ENCODE measurements around the gene LRRC26. TPM values are rescaled to one million over a fixed set of nuclear protein-coding genes. Genes with fewer than 3 reads are reported as not detected.

The LRRC26 gene
- polyA plus RNA-seq, 6 donors from 2014 or later: not detected

DNA sequence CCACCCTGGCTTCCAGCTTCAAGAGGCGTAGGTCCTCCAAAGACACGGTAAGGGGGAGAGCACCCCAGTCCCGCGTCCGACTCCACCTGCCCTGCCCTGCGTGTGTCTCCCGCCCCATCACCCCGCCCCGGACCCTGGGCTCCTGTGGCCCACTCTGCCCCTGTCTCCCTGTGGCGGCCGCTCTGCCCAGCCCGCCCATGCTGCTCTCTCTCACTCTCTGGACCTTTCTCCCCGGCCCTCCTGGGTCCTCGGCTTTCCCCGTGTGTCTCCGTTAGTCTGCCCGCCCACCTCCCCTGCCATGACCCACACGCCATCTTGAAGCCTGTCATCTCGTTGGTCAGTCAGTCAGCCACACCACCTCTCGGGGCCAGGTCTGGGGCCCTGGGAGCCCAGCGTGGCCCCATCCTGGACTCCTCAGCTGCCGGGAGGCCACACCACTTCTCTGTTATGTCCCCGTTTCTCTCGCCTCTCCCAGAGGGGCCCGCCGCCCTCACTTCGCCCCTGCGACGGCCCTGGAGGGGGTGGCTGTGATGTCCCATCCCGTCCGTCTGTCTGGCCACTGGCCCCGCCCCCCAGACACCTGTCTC lies 4.5 kb downstream of the LRRC26 start:
- ATAC-seq (ENCODE audit: low read depth in 2 of 2) (no peak), DNase-seq (no peak)
- no peaks in the 10 kb centered on the region for H3K36me3 Mint-ChIP-seq
- H3K27me3 Mint-ChIP-seq: peaks cover 0 to 59% (median 55%) of the 10 kb centered on the region in 3 donors
- H3K27ac Mint-ChIP-seq: no peak overlapping the region
- no peak overlapping the region for H3K4me3 Mint-ChIP-seq
- H3K4me1 Mint-ChIP-seq: peaks cover 8 to 15% (median 10%) of the 10 kb centered on the region in 3 donors
- H3K9me3 Mint-ChIP-seq: peaks cover 0 to 1% (median 0%) of the 10 kb centered on the region in 7 donors

DNA sequence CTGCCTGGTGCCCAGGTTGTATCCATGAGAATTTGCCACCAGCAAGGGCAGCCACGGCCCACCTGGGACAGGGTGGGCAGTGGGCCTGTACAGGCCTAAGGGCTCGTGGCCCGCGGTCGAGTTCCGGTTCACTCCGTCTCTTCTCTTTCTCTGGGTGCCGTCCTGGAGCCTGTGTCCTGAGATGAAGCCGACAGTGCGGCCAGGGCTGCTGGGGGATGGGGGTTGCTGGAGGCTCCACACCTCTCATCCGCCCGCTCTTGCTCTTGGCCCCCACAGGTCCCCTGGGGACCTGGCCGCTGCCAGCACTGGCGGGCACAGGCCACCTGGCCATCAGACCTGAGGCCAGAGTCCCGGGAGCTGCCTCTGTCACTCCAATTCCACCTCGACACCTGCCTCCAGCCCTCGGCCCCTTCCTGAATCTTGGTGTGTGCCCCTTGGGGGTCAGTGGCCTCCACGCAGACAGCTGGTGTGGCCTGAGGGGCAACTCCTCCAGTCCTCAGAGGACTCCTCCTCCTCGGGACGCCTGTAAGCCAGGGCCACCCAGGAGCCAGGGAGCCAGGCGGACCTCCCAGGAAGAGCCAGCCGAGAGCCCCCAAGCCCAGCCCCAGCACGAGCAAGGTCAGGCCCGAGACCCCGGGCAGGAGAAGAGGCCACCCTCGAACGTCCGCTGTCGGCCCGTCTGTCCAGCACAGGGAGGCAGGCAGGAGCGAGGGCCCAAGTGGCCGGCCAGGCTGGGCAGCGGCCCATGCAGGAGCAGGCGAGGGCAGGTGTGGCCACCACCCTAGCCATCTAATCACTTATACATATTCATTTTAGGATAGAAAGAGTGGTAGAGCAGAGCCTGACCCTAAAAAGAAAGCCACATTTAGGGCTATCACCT lies 5.2 kb downstream of the LRRC26 start:
- no peak overlapping the region for H3K4me3 Mint-ChIP-seq
- H3K27ac Mint-ChIP-seq: peak overlapping the region in 2 of 6 donors; percentile 77 to 83
- ATAC-seq (ENCODE audit: low read depth in 2 of 2): no peak
- no peaks in the 10 kb centered on the region for H3K36me3 Mint-ChIP-seq
- peaks cover 9 to 15% (median 10%) of the 10 kb centered on the region in 3 donors for H3K4me1 Mint-ChIP-seq
- peaks cover 0 to 1% (median 0%) of the 10 kb centered on the region in 7 donors for H3K9me3 Mint-ChIP-seq
- DNase-seq: no peak
- peaks cover 4 to 62% (median 56%) of the 10 kb centered on the region in 3 donors for H3K27me3 Mint-ChIP-seq

DNA sequence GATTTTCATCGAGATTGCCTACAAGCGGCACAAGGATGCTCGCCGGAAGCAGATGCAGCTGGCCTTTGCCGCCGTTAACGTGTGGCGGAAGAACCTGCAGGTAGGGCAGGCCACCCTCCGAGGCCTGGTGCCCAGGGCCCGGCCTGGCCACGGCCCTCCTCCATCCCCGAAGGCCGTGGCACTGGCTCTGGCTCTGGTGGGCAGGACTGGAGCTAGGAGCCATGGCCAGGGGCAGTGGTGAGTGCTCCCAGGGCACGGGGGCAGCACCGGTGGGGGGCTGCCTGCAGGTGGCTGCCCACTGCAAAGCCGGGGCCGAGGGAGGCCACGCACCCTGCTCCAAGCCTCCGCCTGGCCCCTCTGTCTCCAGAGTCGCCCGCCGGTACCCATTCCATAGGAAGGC lies 6.0 kb downstream of the LRRC26 start:
- ATAC-seq (ENCODE audit: low read depth in 2 of 2) (no peak), DNase-seq (no peak)
- Mint-ChIP-seq H3K27ac (peak overlapping the region in 1 of 6 donors; percentile 79), H3K9me3 (peaks cover 0 to 1% (median 0%) of the 10 kb centered on the region in 7 donors), H3K4me1 (peaks cover 13 to 19% (median 15%) of the 10 kb centered on the region in 3 donors), H3K36me3 (no peaks in the 10 kb centered on the region), H3K4me3 (peak overlapping the region in 2 of 8 donors; percentile 20 to 82), H3K27me3 (peaks cover 12 to 66% (median 59%) of the 10 kb centered on the region in 3 donors)

DNA sequence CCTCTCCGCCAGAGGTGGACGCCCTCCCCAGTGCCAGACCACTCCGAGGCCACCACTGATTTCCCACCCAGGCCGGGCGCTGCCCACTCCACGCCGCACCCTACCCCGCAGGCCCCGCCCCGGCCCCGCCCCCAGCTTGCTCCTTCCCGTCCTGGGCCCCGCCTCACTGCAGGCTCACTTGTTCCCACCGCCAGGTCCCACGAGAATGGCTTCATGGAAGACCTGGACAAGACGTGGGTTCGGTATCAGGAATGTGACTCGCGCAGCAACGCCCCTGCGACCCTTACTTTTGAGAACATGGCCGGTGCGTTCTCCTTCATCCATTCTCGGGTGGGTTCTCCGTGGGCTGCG lies 6.5 kb downstream of the LRRC26 start:
- peaks cover 0 to 1% (median 0%) of the 10 kb centered on the region in 7 donors for H3K9me3 Mint-ChIP-seq
- H3K27me3 Mint-ChIP-seq: peaks cover 13 to 67% (median 61%) of the 10 kb centered on the region in 3 donors
- H3K4me3 Mint-ChIP-seq: peak overlapping the region in 3 of 8 donors; percentile 20 to 82 (median 54)
- DNase-seq (no peak), ATAC-seq (ENCODE audit: low read depth in 2 of 2) (no peak)
- H3K36me3 Mint-ChIP-seq: no peaks in the 10 kb centered on the region
- peaks cover 12 to 15% (median 13%) of the 10 kb centered on the region in 3 donors for H3K4me1 Mint-ChIP-seq
- H3K27ac Mint-ChIP-seq: peak overlapping the region in 1 of 6 donors; percentile 79

DNA sequence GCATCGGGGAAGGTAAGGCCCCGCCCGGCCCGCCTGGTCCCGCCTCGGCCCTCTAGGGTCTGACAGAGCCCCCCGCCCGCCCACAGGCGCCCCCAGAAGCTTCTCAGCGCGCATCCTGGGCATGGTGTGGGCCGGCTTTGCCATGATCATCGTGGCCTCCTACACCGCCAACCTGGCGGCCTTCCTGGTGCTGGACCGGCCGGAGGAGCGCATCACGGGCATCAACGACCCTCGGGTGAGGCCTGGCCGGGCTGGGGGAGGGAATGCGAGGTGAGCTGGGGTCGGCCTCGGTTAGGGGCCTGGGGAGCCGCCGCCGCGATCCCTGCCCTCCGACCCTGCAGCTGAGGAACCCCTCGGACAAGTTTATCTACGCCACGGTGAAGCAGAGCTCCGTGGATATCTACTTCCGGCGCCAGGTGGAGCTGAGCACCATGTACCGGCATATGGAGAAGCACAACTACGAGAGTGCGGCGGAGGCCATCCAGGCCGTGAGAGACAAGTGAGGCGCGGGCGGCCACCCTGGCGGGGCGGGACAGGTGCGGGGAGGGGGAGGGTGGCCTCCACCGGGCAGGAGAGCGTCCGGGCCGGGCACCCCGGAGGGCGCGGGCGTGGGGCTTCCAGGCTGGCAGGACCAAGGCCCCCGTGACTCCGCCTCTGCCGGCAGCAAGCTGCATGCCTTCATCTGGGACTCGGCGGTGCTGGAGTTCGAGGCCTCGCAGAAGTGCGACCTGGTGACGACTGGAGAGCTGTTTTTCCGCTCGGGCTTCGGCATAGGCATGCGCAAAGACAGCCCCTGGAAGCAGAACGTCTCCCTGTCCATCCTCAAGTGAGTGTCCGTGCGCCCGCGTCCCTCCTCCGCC lies 7.1 kb downstream of the LRRC26 start:
- H3K27ac Mint-ChIP-seq: no peak overlapping the region
- peaks cover 0 to 1% (median 0%) of the 10 kb centered on the region in 7 donors for H3K9me3 Mint-ChIP-seq
- peaks cover 19 to 73% (median 67%) of the 10 kb centered on the region in 3 donors for H3K27me3 Mint-ChIP-seq
- H3K4me3 Mint-ChIP-seq: peak overlapping the region in 2 of 8 donors; percentile 48 to 57
- peak; percentile 40 to 60 for ATAC-seq (ENCODE audit: low read depth in 2 of 2)
- peaks cover 15 to 19% (median 18%) of the 10 kb centered on the region in 3 donors for H3K4me1 Mint-ChIP-seq
- DNase-seq: no peak
- H3K36me3 Mint-ChIP-seq: no peaks in the 10 kb centered on the region

DNA sequence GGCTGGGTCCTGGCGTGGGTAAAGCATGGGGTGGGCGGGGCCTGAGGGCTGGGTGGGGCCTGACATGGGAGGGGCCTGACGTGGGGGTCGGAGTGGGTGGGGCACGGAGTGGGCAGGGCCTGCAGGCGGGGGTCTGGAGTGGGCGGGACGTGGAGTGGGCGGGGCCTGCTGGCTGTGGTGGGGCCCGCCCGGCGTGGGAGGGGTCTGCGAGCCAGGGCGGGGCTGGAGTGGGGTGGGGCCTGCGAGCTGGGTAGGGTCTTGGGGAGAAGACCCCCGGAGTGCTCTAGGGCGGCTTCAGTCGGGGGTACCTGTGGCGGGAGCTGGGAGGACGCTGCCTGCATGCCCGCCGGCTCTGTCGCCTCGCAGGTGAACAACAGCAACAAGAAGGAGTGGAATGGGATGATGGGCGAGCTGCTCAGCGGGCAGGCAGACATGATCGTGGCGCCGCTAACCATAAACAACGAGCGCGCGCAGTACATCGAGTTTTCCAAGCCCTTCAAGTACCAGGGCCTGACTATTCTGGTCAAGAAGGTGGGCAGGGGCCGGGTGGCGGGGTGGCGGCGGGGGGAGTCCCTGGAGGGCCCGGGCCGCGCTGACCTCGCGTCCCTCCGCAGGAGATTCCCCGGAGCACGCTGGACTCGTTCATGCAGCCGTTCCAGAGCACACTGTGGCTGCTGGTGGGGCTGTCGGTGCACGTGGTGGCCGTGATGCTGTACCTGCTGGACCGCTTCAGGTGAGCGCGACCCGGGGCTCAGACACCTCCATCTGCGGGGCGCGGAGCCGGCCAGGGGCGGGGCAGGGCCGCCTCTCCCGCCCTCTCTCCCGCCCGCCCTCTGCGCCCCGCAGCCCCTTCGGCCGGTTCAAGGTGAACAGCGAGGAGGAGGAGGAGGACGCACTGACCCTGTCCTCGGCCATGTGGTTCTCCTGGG lies 8.0 kb downstream of the LRRC26 start:
- H3K27ac Mint-ChIP-seq: no peak overlapping the region
- H3K9me3 Mint-ChIP-seq: peaks cover 0 to 1% (median 0%) of the 10 kb centered on the region in 7 donors
- H3K36me3 Mint-ChIP-seq: no peaks in the 10 kb centered on the region
- H3K27me3 Mint-ChIP-seq: peaks cover 23 to 81% (median 74%) of the 10 kb centered on the region in 3 donors
- DNase-seq (no peak), ATAC-seq (ENCODE audit: low read depth in 2 of 2) (no peak)
- H3K4me1 Mint-ChIP-seq: peaks cover 19 to 21% (median 19%) of the 10 kb centered on the region in 3 donors
- peak overlapping the region in 2 of 8 donors; percentile 20 to 47 for H3K4me3 Mint-ChIP-seq

DNA sequence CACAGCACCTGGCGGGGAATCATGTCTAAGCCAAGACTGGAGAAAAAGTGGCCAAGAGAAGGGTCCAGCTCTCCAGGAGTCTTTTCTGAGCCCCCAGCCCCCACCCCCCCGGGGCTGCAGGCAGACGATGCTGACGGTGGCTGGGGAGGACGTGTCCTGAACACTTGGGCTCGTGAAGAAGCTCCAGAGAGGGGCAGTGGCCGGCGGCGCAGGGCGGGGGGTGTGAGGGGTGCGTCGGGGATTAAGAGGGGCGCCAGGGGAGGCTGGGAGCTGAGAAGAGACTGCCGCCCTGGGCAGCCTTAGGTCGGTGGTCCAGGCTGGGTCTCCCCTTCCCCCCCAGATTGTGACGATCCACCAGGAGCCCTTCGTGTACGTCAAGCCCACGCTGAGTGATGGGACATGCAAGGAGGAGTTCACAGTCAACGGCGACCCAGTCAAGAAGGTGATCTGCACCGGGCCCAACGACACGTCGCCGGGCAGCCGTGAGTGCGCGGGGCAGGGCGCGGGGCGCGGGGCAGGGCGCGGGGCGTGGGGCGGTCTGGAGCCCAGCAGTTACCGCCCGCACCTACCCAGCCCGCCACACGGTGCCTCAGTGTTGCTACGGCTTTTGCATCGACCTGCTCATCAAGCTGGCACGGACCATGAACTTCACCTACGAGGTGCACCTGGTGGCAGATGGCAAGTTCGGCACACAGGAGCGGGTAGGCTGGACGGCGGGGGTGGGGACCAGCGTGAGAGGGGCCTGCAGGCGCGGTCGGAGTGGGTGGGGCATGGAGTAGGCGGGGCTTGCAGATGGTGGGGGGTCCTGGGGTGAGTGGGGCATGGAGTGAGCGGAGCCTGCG lies 8.9 kb downstream of the LRRC26 start:
- H3K27me3 Mint-ChIP-seq: peaks cover 23 to 81% (median 65%) of the 10 kb centered on the region in 3 donors
- H3K4me3 Mint-ChIP-seq: no peak overlapping the region
- peak in 1 of 2 donors; percentile 12 for ATAC-seq (ENCODE audit: low read depth in 2 of 2)
- H3K4me1 Mint-ChIP-seq: peaks cover 17 to 30% (median 19%) of the 10 kb centered on the region in 3 donors
- no peak for DNase-seq
- H3K9me3 Mint-ChIP-seq: no peaks in the 10 kb centered on the region
- no peaks in the 10 kb centered on the region for H3K36me3 Mint-ChIP-seq
- H3K27ac Mint-ChIP-seq: no peak overlapping the region

DNA sequence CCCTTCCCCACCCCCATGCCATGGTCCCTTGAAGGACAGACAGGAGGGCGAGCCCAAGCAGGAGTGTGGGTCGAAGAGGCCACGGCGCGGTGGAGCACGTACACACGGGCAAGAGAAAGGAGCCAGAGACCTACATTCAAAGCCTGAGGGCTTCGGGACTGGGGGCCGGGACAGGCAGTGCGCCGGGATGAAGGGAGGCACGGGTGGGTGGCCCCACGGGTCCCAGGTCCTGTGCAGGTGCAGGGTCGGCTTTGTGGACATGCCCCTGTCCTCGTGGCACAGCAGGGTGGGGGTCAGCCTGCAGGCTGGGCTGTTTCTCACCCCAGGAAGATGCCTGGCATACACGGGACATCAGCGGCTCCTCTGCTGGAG lies 9.8 kb downstream of the LRRC26 start:
- Mint-ChIP-seq H3K4me3 (no peak overlapping the region), H3K36me3 (no peaks in the 10 kb centered on the region), H3K27me3 (peaks cover 26 to 81% (median 56%) of the 10 kb centered on the region in 3 donors), H3K4me1 (peaks cover 17 to 30% (median 19%) of the 10 kb centered on the region in 3 donors), H3K27ac (peak overlapping the region in 1 of 6 donors; percentile 89), H3K9me3 (no peaks in the 10 kb centered on the region)
- ATAC-seq (ENCODE audit: low read depth in 2 of 2) (no peak), DNase-seq (no peak)

DNA sequence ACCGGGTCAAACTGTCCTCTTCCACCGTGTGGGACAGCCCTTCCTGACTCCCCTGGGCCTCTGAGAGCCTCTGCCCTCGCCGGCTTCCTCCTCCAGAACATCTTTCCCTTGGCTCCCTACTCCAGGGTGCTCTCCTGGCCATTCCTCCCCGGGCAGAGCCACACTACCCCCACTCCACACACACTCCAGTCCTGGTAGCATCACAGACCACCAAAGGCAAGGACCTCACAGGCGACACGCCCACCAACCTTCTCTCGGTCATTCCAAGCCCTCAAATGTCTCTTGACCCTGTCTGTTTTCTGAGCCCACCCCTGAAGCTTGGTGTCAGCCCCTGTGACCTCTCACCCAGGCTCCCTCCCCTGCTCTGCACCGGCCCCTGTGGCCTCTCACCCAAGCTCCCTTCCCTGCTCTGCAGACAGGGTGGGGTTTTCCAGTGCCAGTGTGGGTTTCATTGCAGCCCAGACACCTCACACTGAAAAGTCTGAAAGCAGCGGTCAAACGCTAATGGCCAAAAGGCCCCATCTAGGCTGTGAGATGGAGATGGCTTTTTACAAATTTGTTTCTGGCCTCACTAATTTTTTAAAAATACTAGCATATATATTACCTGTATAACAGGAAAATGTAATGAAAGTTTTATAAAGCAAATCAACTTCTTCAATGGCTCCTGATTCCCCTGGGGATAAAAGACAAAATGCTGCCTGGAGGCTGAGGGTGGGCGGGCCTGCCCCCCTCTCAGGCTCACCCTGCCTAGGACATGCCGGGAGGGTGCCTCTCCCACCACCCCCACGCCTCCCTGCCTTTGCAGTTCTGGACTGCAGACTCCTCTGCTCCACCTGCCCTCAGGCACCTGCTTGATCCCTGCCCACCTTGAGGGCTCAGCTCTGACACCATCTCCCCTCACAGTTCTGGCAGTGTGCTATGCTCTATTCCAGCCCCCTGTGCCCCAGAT lies 10.5 kb downstream of the LRRC26 start:
- Mint-ChIP-seq H3K36me3 (no peaks in the 10 kb centered on the region), H3K27me3 (peaks cover 30 to 80% (median 49%) of the 10 kb centered on the region in 3 donors), H3K4me1 (peaks cover 17 to 30% (median 19%) of the 10 kb centered on the region in 3 donors), H3K27ac (peak overlapping the region in 4 of 6 donors; percentile 31 to 89 (median 36)), H3K9me3 (no peaks in the 10 kb centered on the region), H3K4me3 (peak overlapping the region in 2 of 8 donors; percentile 3 to 17)
- ATAC-seq (ENCODE audit: low read depth in 2 of 2): no peak
- no peak for DNase-seq

DNA sequence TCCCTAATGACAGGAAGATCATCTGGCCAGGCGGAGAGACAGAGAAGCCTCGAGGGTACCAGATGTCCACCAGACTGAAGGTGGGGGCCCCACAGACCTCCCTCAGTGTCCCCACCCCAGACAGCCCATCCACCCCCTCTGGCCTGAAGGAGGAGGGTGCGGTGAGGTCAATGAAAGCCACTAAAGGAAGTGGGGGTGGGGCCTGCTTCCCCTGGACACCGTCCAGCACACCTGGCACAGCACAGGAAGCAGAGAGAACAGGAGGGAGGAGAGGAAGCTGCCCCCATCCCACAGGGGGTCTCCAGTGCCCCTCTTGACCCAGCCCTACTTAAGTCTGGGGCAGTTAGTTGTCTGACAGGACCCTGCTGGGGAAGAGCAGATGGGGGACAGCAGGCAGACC lies 11.2 kb downstream of the LRRC26 start:
- no peak for ATAC-seq (ENCODE audit: low read depth in 2 of 2)
- H3K27me3 Mint-ChIP-seq: peaks cover 30 to 75% (median 45%) of the 10 kb centered on the region in 3 donors
- H3K36me3 Mint-ChIP-seq: no peaks in the 10 kb centered on the region
- peaks cover 17 to 30% (median 19%) of the 10 kb centered on the region in 3 donors for H3K4me1 Mint-ChIP-seq
- peak overlapping the region in 1 of 8 donors; percentile 12 for H3K4me3 Mint-ChIP-seq
- H3K27ac Mint-ChIP-seq: peak overlapping the region in 1 of 6 donors; percentile 31
- DNase-seq: no peak
- no peaks in the 10 kb centered on the region for H3K9me3 Mint-ChIP-seq
